Endothelial cell of umbilical vein (primary cell): Measurements from ENCODE around the gene KIF19. TPM values are rescaled to one million over a fixed set of nuclear protein-coding genes. Genes with fewer than 3 reads are reported as not detected.

Source experiments
- BruUV-seq: library from RNA; stranded (reverse); fragments of 400-500 nt; replicated peaks from 2 replicates; lab custom pipeline; 2021; lab: Mats Ljungman, UMichigan
- CTCF ChIA-PET: fragments of 300-600, 350-600 bp; sonication (Branson Sonifier 250); formaldehyde crosslinking; loops from one replicate; lab custom pipeline; 2021; ENCODE audit warnings: antibody characterized with exemption, inconsistent platforms; lab: Charles Lee
- POLR2A ChIA-PET: fragments of 300-600, 350-600 bp; sonication (Branson Sonifier 250); formaldehyde crosslinking; loops from one replicate; lab custom pipeline; 2021; ENCODE audit warnings: antibody characterized with exemption, inconsistent platforms; lab: Charles Lee
- DNase-seq: peaks from one replicate; pipeline ENCODE4 v3.0.0-alpha.2; 2011; ENCODE audit warnings: low read depth, low spot score
- FAIRE-seq: peaks from 2 replicates; lab custom pipeline; 2011; peaks lifted over from hg19 to GRCh38; lab: Jason Lieb, UNC
- H2AFZ ChIP-seq: 2 replicates; pipeline ENCODE4 v1.6.0; 2012; ENCODE audit warnings: low read depth, low read length, control low read depth, inconsistent platforms
- H3K27ac ChIP-seq: 2 replicates; pipeline ENCODE4 v1.5.1; 2011; ENCODE audit warnings: low read depth, mild to moderate bottlenecking, control low read depth, low read length, moderate library complexity; ENCODE audit not compliant: insufficient read depth
- H3K27me3 ChIP-seq, 2 experiments: 2 replicates each; pipeline versions ENCODE4 v1.6.0 to v1.6.1; 2011; ENCODE audit warnings: low read length in 2 of 2, mixed read lengths in 1 of 2; ENCODE audit not compliant: control insufficient read depth in 2 of 2, insufficient read depth in 2 of 2
- H3K36me3 ChIP-seq, 2 experiments: 2 replicates in 1 of 2; 3 replicates in 1 of 2; pipeline ENCODE4 v1.5.1; 2011; ENCODE audit warnings: low read length in 2 of 2, mild to moderate bottlenecking in 1 of 2, moderate library complexity in 1 of 2; ENCODE audit not compliant: control insufficient read depth in 2 of 2, insufficient read depth in 2 of 2; ENCODE audit errors: extremely low read depth in 1 of 2
- H3K4me1 ChIP-seq: 3 replicates; pipeline ENCODE4 v1.5.1; 2011; ENCODE audit warnings: mild to moderate bottlenecking, low read length; ENCODE audit not compliant: control insufficient read depth, insufficient read depth; ENCODE audit errors: extremely low read depth
- H3K4me2 ChIP-seq: 2 replicates; pipeline ENCODE4 v1.6.1; 2011; ENCODE audit warnings: low read length, control low read depth, mixed read lengths; ENCODE audit not compliant: insufficient read depth
- H3K4me3 ChIP-seq, 3 experiments: fragments of 200-600 bp in 1 of 3; sonication (generic), shearing (Covaris generic) in 1 of 3; replicated peaks in 1 of 3; 2 replicates each; pipeline ENCODE4 v1.5.1; 2011 to 2016; ENCODE audit warnings: control low read depth in 3 of 3, low read length in 3 of 3, mild to moderate bottlenecking in 2 of 3, inconsistent platforms in 1 of 3, low read depth in 1 of 3, moderate library complexity in 1 of 3; ENCODE audit not compliant: insufficient read depth in 1 of 3
- H3K79me2 ChIP-seq: 2 replicates; pipeline ENCODE4 v1.6.0; 2012; ENCODE audit warnings: low read length, inconsistent platforms; ENCODE audit not compliant: control insufficient read depth, insufficient read depth
- H3K9ac ChIP-seq: replicated peaks from 2 replicates; pipeline ENCODE3; 2011; ENCODE audit warnings: low read length, control low read depth; ENCODE audit not compliant: insufficient read depth; ENCODE audit errors: extremely low read depth
- H3K9me1 ChIP-seq: replicated peaks from 3 replicates; pipeline ENCODE4 v1.6.0; 2011; ENCODE audit warnings: mild to moderate bottlenecking, low read length; ENCODE audit not compliant: control insufficient read depth, insufficient read depth; ENCODE audit errors: extremely low read depth
- H3K9me3 ChIP-seq: replicated peaks from 2 replicates; pipeline ENCODE4 v1.5.1; 2012; ENCODE audit warnings: low read length, inconsistent platforms; ENCODE audit not compliant: control insufficient read depth, insufficient read depth
- H4K20me1 ChIP-seq: replicated peaks from 2 replicates; pipeline ENCODE3; 2011; ENCODE audit warnings: mild to moderate bottlenecking, low read length; ENCODE audit not compliant: control insufficient read depth, insufficient read depth; ENCODE audit errors: extremely low read depth
- CTCF ChIP-seq, 2 donors: IDR thresholded peaks; 1 replicate in 1 of 2; 2 replicates in 1 of 2; pipeline ENCODE4 v1.5.1; 2011; ENCODE audit warnings: low read length in 2 of 2, mild to moderate bottlenecking in 2 of 2, moderate library complexity in 2 of 2, control low read depth in 1 of 2, inconsistent platforms in 1 of 2, low read depth in 1 of 2; ENCODE audit not compliant: insufficient read depth in 1 of 2; ENCODE audit errors: extremely low read depth in 1 of 2
- EZH2 ChIP-seq: IDR thresholded peaks from 2 replicates; pipeline ENCODE4 v1.6.1; 2012; ENCODE audit warnings: borderline replicate concordance, low read depth, mild to moderate bottlenecking, moderate library complexity, low read length, inconsistent platforms; ENCODE audit not compliant: severe bottlenecking
- FOS ChIP-seq: IDR thresholded peaks from 2 replicates; pipeline ENCODE4 v1.6.1; 2011; ENCODE audit warnings: mild to moderate bottlenecking, low read length, moderate library complexity, borderline replicate concordance; ENCODE audit not compliant: insufficient read depth
- GATA2 ChIP-seq: IDR thresholded peaks from 2 replicates; pipeline ENCODE4 v1.7.0; 2011; ENCODE audit warnings: low read depth, mild to moderate bottlenecking, moderate library complexity, mixed read lengths, low read length; ENCODE audit not compliant: insufficient read length, insufficient read depth
- JUN ChIP-seq: IDR thresholded peaks from 2 replicates; pipeline ENCODE4 v1.6.1; 2011; ENCODE audit warnings: borderline replicate concordance, low read depth; ENCODE audit not compliant: insufficient read length, insufficient read depth
- MAX ChIP-seq: IDR thresholded peaks from 2 replicates; pipeline ENCODE4 v1.6.1; 2011; ENCODE audit not compliant: insufficient read depth, insufficient read length
- MYC ChIP-seq: IDR thresholded peaks from one replicate; pipeline ENCODE4 v1.6.1; 2011; ENCODE audit warnings: mild to moderate bottlenecking, low read depth, low read length
- POLR2A ChIP-seq: IDR thresholded peaks from 2 replicates; pipeline ENCODE4 v1.6.1; 2012; ENCODE audit warnings: low read depth, mild to moderate bottlenecking, control low read depth, low read length
- POLR2AphosphoS5 ChIP-seq: IDR thresholded peaks from 2 replicates; pipeline ENCODE4 v1.6.1; 2012; ENCODE audit warnings: low read depth, mild to moderate bottlenecking, control low read depth, low read length, moderate library complexity; ENCODE audit not compliant: insufficient read depth
- dilution Hi-C: fragments of 300-500 bp; cut with MboI; formaldehyde crosslinking; loops from one replicate; pipeline ENCODE4 v1.15.0; 2019; ENCODE audit warnings: low sequenced_read_pairs; ENCODE audit not compliant: extremely low pct_ligation_motif_present
- intact Hi-C: fragments of 100-400 bp; cut with micrococcal nuclease; formaldehyde crosslinking; loops from one replicate; pipeline ENCODE4 v1.10.0; 2022
- polyA plus RNA-seq, 4 experiments: library from polyadenylated mRNA; depleted of rRNA in 3 of 4; stranded (reverse) in 3 of 4; unstranded in 1 of 4; fragments of >200 nt; gene quantifications; 2 replicates each; pipeline versions ENCODE4 v1.2.1 to v1.2.3, GENCODE V29; 2011 to 2012; ENCODE audit warnings: missing spikeins in 1 of 4
- total RNA-seq: library from RNA; stranded (reverse); gene quantifications from 2 replicates; pipeline ENCODE4 v1.2.3, GENCODE V29; 2021

KIF19 gene
- total and polyA plus RNA-seq, 2 donors (not counting 3 experiments of a cell fraction or from before 2014, with no cell fraction given) = 0.10 to 0.84 TPM

GRCh38 chr17:74367206-74367605, 41.2 kb downstream of the KIF19 start, which contains the start of gene GPR142:
Gene GPR142, plus strand, starts transcription at chr17:74367506. Its CDS starts 2,035 bp downstream, at chr17:74369541.
- Histone ChIP-seq H3K79me2 (no peaks in the 10 kb centered on the region), H2AFZ (no peak within 1 kb of the TSS), H3K9me1 (no peaks in the 10 kb centered on the region), H3K27me3 (no peaks in the 10 kb centered on the region), H3K4me3 (no peak within 1 kb of the TSS), H3K4me1 (no peaks in the 10 kb centered on the region), H3K9me3 (no peaks in the 10 kb centered on the region), H3K27ac (no peak within 1 kb of the TSS), H3K36me3 (no peaks in the 10 kb centered on the region), H3K4me2 (no peak within 1 kb of the TSS), H4K20me1 (no peaks in the 10 kb centered on the region), H3K9ac (no peak within 1 kb of the TSS)
- dilution Hi-C loops (no loop called here), intact Hi-C loops (loop anchor here (5.0 kb wide), 1 partner anchor 155 kb away; the partner anchor contains the start of gene TTYH2)
- TF ChIP-seq FOS (no peak), GATA2 (no peak), JUN (no peak), MAX (no peak), MYC (no peak), POLR2AphosphoS5 (no peak), EZH2 (no peak), POLR2A (no peak), CTCF (IDR thresholded peaks at IDR 0.05; ENCODE audit: extremely low read depth in 1 of 2, insufficient read depth in 1 of 2, low read depth in 1 of 2, low read length in 2 of 2) (no peak)
- DNase-seq (no peak), FAIRE-seq (no peak)
- ChIA-PET POLR2A (no interaction called here), CTCF (interaction anchor here (0.8 to 4.9 kb wide), 22 partner anchors 8 to 878 kb away, joined by 3 to 64 read pairs (median 5); no protein-coding TSS in a partner anchor)
- BruUV-seq = no TSS peak
